GM23338 (cell line): ENCODE results near the gene KCNQ1OT1.

Experiments
- CTCF ChIP-seq, 2 experiments: fragments of 200-600 bp in 1 of 2; sonication (generic) in 1 of 2; conservative IDR thresholded peaks; 2 replicates each; pipeline versions ENCODE4 v1.5.1 to v1.6.1; 2016 to 2017; ENCODE audit warnings: antibody characterized with exemption in 2 of 2, low read depth in 2 of 2, mild to moderate bottlenecking in 2 of 2, moderate library complexity in 1 of 2
- EZH2 ChIP-seq: fragments of 200-600 bp; sonication (generic); IDR thresholded peaks from one replicate; pipeline ENCODE4 v1.8.0; 2017; ENCODE audit warnings: antibody characterized with exemption, mild to moderate bottlenecking, low read depth; ENCODE audit not compliant: unreplicated experiment
- JUNB ChIP-seq: IDR thresholded peaks from one replicate; pipeline ENCODE4 v1.6.1; 2016; ENCODE audit warnings: antibody characterized with exemption; ENCODE audit not compliant: unreplicated experiment
- POLR2AphosphoS5 ChIP-seq: IDR thresholded peaks from 2 replicates; pipeline ENCODE4 v1.6.1; 2016; ENCODE audit warnings: antibody characterized with exemption, low read depth
- REST ChIP-seq: IDR thresholded peaks from one replicate; pipeline ENCODE4 v1.6.1; 2018; ENCODE audit warnings: antibody characterized with exemption; ENCODE audit not compliant: unreplicated experiment

GRCh38 chr11:2581151-2581930, 118.5 kb downstream of the KCNQ1OT1 start:
- no peak for TF ChIP-seq POLR2AphosphoS5
- no peak for TF ChIP-seq JUNB
- TF ChIP-seq REST, result no peak
- no peak for TF ChIP-seq CTCF (conservative IDR thresholded peaks at IDR 0.05; ENCODE audit: low read depth in 2 of 2)
- TF ChIP-seq EZH2, result no peak
